HCT116 (cell line): ENCODE results near the gene YIF1B. TPM values are rescaled to one million over a fixed set of nuclear protein-coding genes. Genes with fewer than 3 reads are reported as not detected.

Experiments
- ATAC-seq: fragments of 200-7000 bp; cut with Tn5 transposase; 2 replicates; pipeline ENCODE4 v1.9.1; 2020; ENCODE audit warnings: mild to moderate bottlenecking, moderate library complexity
- BruUV-seq: library from RNA; stranded (reverse); fragments of 400-500 nt; replicated peaks from 2 replicates; lab custom pipeline; 2021; lab: Mats Ljungman, UMichigan
- CTCF ChIA-PET: fragments of 300-600 bp; sonication (Branson Sonifier 250); formaldehyde crosslinking; loops from one replicate; lab custom pipeline; 2021; ENCODE audit warnings: antibody characterized with exemption; lab: Charles Lee
- POLR2A ChIA-PET: fragments of 300-600, 350-600 bp; sonication (Branson Sonifier 250); formaldehyde crosslinking; loops from one replicate; lab custom pipeline; 2021; ENCODE audit warnings: antibody characterized with exemption; lab: Charles Lee
- RAD21 ChIA-PET, 2 experiments: fragments of 300-600 bp; sonication (Branson Sonifier 250); formaldehyde crosslinking; loops; one replicate each; lab custom pipeline; 2023; ENCODE audit warnings: low total read pairs in 2 of 2; ENCODE audit not compliant: uncharacterized antibody in 2 of 2, unreplicated experiment in 2 of 2, low non-redundant PET in 1 of 2; lab: Charles Lee
- DNase-seq: peaks from one replicate; pipeline ENCODE4 v3.0.0-alpha.2; 2010; ENCODE audit warnings: low read depth, low spot score
- H2AFZ ChIP-seq: fragments of 200-600 bp; shearing (Covaris generic), sonication (generic); 2 replicates; pipeline ENCODE4 v1.6.1; 2017; ENCODE audit warnings: low read depth, mixed run types, mixed read lengths, antibody characterized with exemption, low read length; ENCODE audit not compliant: poor library complexity, severe bottlenecking
- H3K27ac ChIP-seq: 2 replicates; pipeline ENCODE4 v1.5.1; 2012; ENCODE audit warnings: low read depth, low read length
- H3K27me3 ChIP-seq: fragments of 200-600 bp; sonication (generic); 2 replicates; pipeline ENCODE4 v1.6.1; 2016; ENCODE audit warnings: mixed run types, low read length, mixed read lengths; ENCODE audit not compliant: insufficient read depth
- H3K36me3 ChIP-seq, 2 experiments: fragments of 200-500 bp in 1 of 2; fragments of 200-600 bp in 1 of 2; sonication (Bioruptor generic) in 1 of 2; sonication (generic) in 1 of 2; 2 replicates each; pipeline versions ENCODE4 v1.5.1 to v1.6.1; 2014 to 2016; ENCODE audit warnings: low read length in 2 of 2, inconsistent platforms in 1 of 2, mixed read lengths in 1 of 2, mixed run types in 1 of 2; ENCODE audit not compliant: insufficient read depth in 2 of 2, control insufficient read depth in 1 of 2
- H3K4me1 ChIP-seq, 2 experiments: fragments of 200-600 bp in 1 of 2; sonication (generic) in 1 of 2; 2 replicates each; pipeline versions ENCODE4 v1.5.1 to v1.6.1; 2012 to 2017; ENCODE audit warnings: low read length in 2 of 2, inconsistent platforms in 1 of 2, mild to moderate bottlenecking in 1 of 2, mixed read lengths in 1 of 2, mixed run types in 1 of 2, moderate library complexity in 1 of 2; ENCODE audit not compliant: insufficient read depth in 2 of 2, control insufficient read depth in 1 of 2
- H3K4me2 ChIP-seq: fragments of 200-600 bp; sonication (generic); 2 replicates; pipeline ENCODE4 v1.6.1; 2017; ENCODE audit warnings: mixed run types, low read length, mixed read lengths
- H3K4me3 ChIP-seq, 2 experiments: fragments of 200-600 bp in 1 of 2; sonication (generic) in 1 of 2; replicated peaks in 1 of 2; 2 replicates each; pipeline ENCODE4 v1.5.1; 2011 to 2016; ENCODE audit warnings: low read length in 2 of 2, control low read depth in 1 of 2, low read depth in 1 of 2, mild to moderate bottlenecking in 1 of 2, mixed read lengths in 1 of 2, mixed run types in 1 of 2
- H3K79me2 ChIP-seq: fragments of 200-600 bp; sonication (generic); 2 replicates; pipeline ENCODE4 v1.6.1; 2017; ENCODE audit warnings: mild to moderate bottlenecking, mixed run types, low read length, moderate library complexity, mixed read lengths; ENCODE audit not compliant: insufficient read depth
- H3K9ac ChIP-seq: fragments of 200-600 bp; sonication (generic); 2 replicates; pipeline ENCODE4 v1.6.1; 2016; ENCODE audit warnings: low read length, mixed read lengths
- H3K9me2 ChIP-seq: fragments of 200-600 bp; sonication (generic), shearing (Covaris generic); 2 replicates; pipeline ENCODE4 v1.6.1; 2017; ENCODE audit warnings: mixed run types, mild to moderate bottlenecking, moderate library complexity; ENCODE audit not compliant: insufficient read depth
- H3K9me3 ChIP-seq, 2 experiments: fragments of 200-500 bp in 1 of 2; fragments of 200-600 bp in 1 of 2; sonication (Bioruptor generic) in 1 of 2; sonication (generic) in 1 of 2; 2 replicates each; pipeline ENCODE4 v1.6.1; 2014 to 2017; ENCODE audit warnings: low read length in 2 of 2, mixed read lengths in 2 of 2, inconsistent platforms in 1 of 2, low read depth in 1 of 2, mild to moderate bottlenecking in 1 of 2, mixed run types in 1 of 2, moderate library complexity in 1 of 2; ENCODE audit not compliant: control insufficient read depth in 1 of 2, insufficient read depth in 1 of 2
- H4K20me1 ChIP-seq: fragments of 200-600 bp; sonication (generic), shearing (Covaris generic); 2 replicates; pipeline ENCODE4 v1.6.1; 2017; ENCODE audit warnings: mixed run types, mild to moderate bottlenecking, moderate library complexity; ENCODE audit not compliant: insufficient read depth
- CBX3 ChIP-seq: IDR thresholded peaks from 2 replicates; pipeline ENCODE4 v1.6.1; 2012; ENCODE audit warnings: low read depth
- CEBPB ChIP-seq: IDR thresholded peaks from 2 replicates; pipeline ENCODE4 v1.6.1; 2012; ENCODE audit warnings: low read depth
- POLR2AphosphoS5 ChIP-seq: IDR thresholded peaks from 2 replicates; pipeline ENCODE4 v1.6.1; 2011; ENCODE audit warnings: mild to moderate bottlenecking, low read depth, low read length, moderate library complexity
- SIN3A ChIP-seq: IDR thresholded peaks from 2 replicates; pipeline ENCODE4 v1.6.1; 2012; ENCODE audit warnings: low read depth
- SP1 ChIP-seq: IDR thresholded peaks from 2 replicates; pipeline ENCODE4 v1.6.1; 2012; ENCODE audit warnings: low read depth
- SRF ChIP-seq: IDR thresholded peaks from 2 replicates; pipeline ENCODE4 v1.6.1; 2012; ENCODE audit warnings: low read depth
- TCF7L2 ChIP-seq: IDR thresholded peaks from 2 replicates; pipeline ENCODE4 v1.7.0; 2011; ENCODE audit warnings: borderline replicate concordance, inconsistent platforms; ENCODE audit not compliant: insufficient read depth, insufficient read length; ENCODE audit errors: extremely low read depth
- YY1 ChIP-seq: IDR thresholded peaks from 2 replicates; pipeline ENCODE4 v1.6.1; 2011; ENCODE audit warnings: low read length, low read depth, moderate library complexity, mild to moderate bottlenecking; ENCODE audit not compliant: insufficient replicate concordance; ENCODE audit errors: extremely low read depth
- ZFX ChIP-seq: fragments of 450-650 bp; IDR thresholded peaks from 2 replicates; pipeline ENCODE4 v1.6.1; 2017
- intact Hi-C: fragments of 100-400 bp; cut with micrococcal nuclease; formaldehyde crosslinking; loops from 2 replicates; pipeline ENCODE4 v1.10.0; 2022
- total RNA-seq: library from RNA; stranded (reverse); gene quantifications from one replicate; pipeline ENCODE4 v1.2.1, GENCODE V29; 2021; ENCODE audit not compliant: unreplicated experiment
- TF ChIP-seq, protein P1 (sequence below): IDR thresholded peaks from 2 replicates; pipeline ENCODE4 v1.6.1; 2012; ENCODE audit warnings: low read depth
- TF ChIP-seq, protein P2 (sequence below): IDR thresholded peaks from 2 replicates; pipeline ENCODE4 v1.6.1; 2012
- TF ChIP-seq, protein P3 (sequence below): IDR thresholded peaks from 2 replicates; pipeline ENCODE4 v1.6.1; 2011; ENCODE audit warnings: mild to moderate bottlenecking, low read length, moderate library complexity; ENCODE audit not compliant: insufficient replicate concordance; ENCODE audit errors: extremely low read depth

The YIF1B gene
- total RNA-seq, 1 experiment from 2014 or later, result 67.5 TPM

DNA sequence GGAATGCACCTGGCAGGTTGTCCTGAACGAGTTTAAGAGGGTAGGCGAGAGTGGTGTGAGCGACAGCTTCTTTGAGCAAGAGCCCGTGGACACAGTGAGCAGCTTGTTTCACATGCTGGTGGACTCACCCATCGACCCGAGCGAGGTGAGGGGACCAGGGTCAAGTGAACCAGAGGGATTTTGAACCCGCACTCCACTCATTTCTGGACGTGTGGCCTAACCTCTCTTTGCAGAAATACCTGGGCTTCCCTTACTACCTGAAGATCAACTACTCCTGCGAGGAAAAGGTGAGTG lies 21.6 kb upstream of the YIF1B start:
- ChIA-PET POLR2A (no interaction called here), RAD21 (interaction anchor here in 1 of 2 experiments (1.0 kb wide), 1 partner anchor 93 kb away, joined by 4 read pairs; no protein-coding TSS in a partner anchor), CTCF (interaction anchor here (0.9 to 2.1 kb wide), 4 partner anchors 37 to 438 kb away, joined by 3 to 5 read pairs (median 3); partner anchors contain the start of genes FAM98C, GGN and PSMD8)
- ATAC-seq (no peak), DNase-seq (no peak)
- peak overlapping the region; percentile 66 to 77 for H3K4me3 ChIP-seq
- intact Hi-C loops, result no loop called here
- peak overlapping the region; percentile 84 for H3K4me2 ChIP-seq
- peak overlapping the region; percentile 56 for H3K9ac ChIP-seq
- peaks cover 8 to 26% of the 10 kb centered on the region in 2 experiments for H3K4me1 ChIP-seq
- H2AFZ ChIP-seq, result no peak overlapping the region
- TF ChIP-seq CEBPB (no peak), CBX3 (no peak), YY1 (no peak), TCF7L2 (no peak), ZFX (no peak), SP1 (no peak), SIN3A (no peak), SRF (no peak), POLR2AphosphoS5 (no peak)
- TF ChIP-seq, protein P1, sequence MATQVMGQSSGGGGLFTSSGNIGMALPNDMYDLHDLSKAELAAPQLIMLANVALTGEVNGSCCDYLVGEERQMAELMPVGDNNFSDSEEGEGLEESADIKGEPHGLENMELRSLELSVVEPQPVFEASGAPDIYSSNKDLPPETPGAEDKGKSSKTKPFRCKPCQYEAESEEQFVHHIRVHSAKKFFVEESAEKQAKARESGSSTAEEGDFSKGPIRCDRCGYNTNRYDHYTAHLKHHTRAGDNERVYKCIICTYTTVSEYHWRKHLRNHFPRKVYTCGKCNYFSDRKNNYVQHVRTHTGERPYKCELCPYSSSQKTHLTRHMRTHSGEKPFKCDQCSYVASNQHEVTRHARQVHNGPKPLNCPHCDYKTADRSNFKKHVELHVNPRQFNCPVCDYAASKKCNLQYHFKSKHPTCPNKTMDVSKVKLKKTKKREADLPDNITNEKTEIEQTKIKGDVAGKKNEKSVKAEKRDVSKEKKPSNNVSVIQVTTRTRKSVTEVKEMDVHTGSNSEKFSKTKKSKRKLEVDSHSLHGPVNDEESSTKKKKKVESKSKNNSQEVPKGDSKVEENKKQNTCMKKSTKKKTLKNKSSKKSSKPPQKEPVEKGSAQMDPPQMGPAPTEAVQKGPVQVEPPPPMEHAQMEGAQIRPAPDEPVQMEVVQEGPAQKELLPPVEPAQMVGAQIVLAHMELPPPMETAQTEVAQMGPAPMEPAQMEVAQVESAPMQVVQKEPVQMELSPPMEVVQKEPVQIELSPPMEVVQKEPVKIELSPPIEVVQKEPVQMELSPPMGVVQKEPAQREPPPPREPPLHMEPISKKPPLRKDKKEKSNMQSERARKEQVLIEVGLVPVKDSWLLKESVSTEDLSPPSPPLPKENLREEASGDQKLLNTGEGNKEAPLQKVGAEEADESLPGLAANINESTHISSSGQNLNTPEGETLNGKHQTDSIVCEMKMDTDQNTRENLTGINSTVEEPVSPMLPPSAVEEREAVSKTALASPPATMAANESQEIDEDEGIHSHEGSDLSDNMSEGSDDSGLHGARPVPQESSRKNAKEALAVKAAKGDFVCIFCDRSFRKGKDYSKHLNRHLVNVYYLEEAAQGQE, result no peak
- TF ChIP-seq, protein P2, sequence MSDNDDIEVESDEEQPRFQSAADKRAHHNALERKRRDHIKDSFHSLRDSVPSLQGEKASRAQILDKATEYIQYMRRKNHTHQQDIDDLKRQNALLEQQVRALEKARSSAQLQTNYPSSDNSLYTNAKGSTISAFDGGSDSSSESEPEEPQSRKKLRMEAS, result no peak
- TF ChIP-seq, protein P3, sequence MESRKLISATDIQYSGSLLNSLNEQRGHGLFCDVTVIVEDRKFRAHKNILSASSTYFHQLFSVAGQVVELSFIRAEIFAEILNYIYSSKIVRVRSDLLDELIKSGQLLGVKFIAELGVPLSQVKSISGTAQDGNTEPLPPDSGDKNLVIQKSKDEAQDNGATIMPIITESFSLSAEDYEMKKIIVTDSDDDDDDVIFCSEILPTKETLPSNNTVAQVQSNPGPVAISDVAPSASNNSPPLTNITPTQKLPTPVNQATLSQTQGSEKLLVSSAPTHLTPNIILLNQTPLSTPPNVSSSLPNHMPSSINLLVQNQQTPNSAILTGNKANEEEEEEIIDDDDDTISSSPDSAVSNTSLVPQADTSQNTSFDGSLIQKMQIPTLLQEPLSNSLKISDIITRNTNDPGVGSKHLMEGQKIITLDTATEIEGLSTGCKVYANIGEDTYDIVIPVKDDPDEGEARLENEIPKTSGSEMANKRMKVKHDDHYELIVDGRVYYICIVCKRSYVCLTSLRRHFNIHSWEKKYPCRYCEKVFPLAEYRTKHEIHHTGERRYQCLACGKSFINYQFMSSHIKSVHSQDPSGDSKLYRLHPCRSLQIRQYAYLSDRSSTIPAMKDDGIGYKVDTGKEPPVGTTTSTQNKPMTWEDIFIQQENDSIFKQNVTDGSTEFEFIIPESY, result no peak
- H3K36me3 ChIP-seq, result no peaks in the 10 kb centered on the region
- H3K27me3 ChIP-seq, result no peaks in the 10 kb centered on the region
- H3K9me2 ChIP-seq, result no peaks in the 10 kb centered on the region
- H3K9me3 ChIP-seq, result no peaks in the 10 kb centered on the region
- no peaks in the 10 kb centered on the region for H3K79me2 ChIP-seq
- BruUV-seq, result TSS peak; percentile 65
- H3K27ac ChIP-seq, result peak overlapping the region; percentile 71
- H4K20me1 ChIP-seq, result no peaks in the 10 kb centered on the region
